Measurements from ENCODE around the gene TTC23.

Gene TTC23

GRCh38 chr15:99157456-99157855, 91.9 kb downstream of the TTC23 start:
- Histone ChIP-seq H3K36me3 (ENCODE audit: insufficient read depth, low read depth, low read length) (peaks cover 6% of the 10 kb centered on the region; the same call in 1 of the 2 replicates), H3K4me3 (ENCODE audit: low read length) (no peak overlapping the region), H3K4me1 (ENCODE audit: insufficient read depth, low read length) (peaks cover 12% of the 10 kb centered on the region), H3K27ac (ENCODE audit: low read length) (no peak overlapping the region), H3K27me3 (ENCODE audit: insufficient read depth, low read length) (no peaks in the 10 kb centered on the region), H3K9ac (ENCODE audit: low read depth, low read length) (no peak overlapping the region), H3K9me3 (ENCODE audit: insufficient read depth, low read depth, low read length) (no peaks in the 10 kb centered on the region)

GRCh38 chr15:99155961-99156443, 93.4 kb downstream of the TTC23 start:
- Histone ChIP-seq H3K9me3 (ENCODE audit: insufficient read depth, low read depth, low read length) (no peaks in the 10 kb centered on the region), H3K36me3 (ENCODE audit: insufficient read depth, low read depth, low read length) (no peaks in the 10 kb centered on the region), H3K27me3 (ENCODE audit: insufficient read depth, low read length) (no peaks in the 10 kb centered on the region), H3K27ac (ENCODE audit: low read length) (no peak overlapping the region), H3K9ac (ENCODE audit: low read depth, low read length) (no peak overlapping the region), H3K4me3 (ENCODE audit: low read length) (no peak overlapping the region), H3K4me1 (ENCODE audit: insufficient read depth, low read length) (peaks cover 12% of the 10 kb centered on the region)

GRCh38 chr15:99154271-99154670, 95.1 kb downstream of the TTC23 start:
- no peak overlapping the region for H3K27ac ChIP-seq (ENCODE audit: low read length)
- H3K27me3 ChIP-seq (ENCODE audit: insufficient read depth, low read length): no peaks in the 10 kb centered on the region
- H3K9ac ChIP-seq (ENCODE audit: low read depth, low read length): no peak overlapping the region
- no peaks in the 10 kb centered on the region for H3K36me3 ChIP-seq (ENCODE audit: insufficient read depth, low read depth, low read length)
- H3K9me3 ChIP-seq (ENCODE audit: insufficient read depth, low read depth, low read length): no peaks in the 10 kb centered on the region
- H3K4me1 ChIP-seq (ENCODE audit: insufficient read depth, low read length): peaks cover 12% of the 10 kb centered on the region
- H3K4me3 ChIP-seq (ENCODE audit: low read length): no peak overlapping the region

- Histone ChIP-seq H3K36me3 (ENCODE audit: insufficient read depth, low read depth, low read length) (no peaks in the 10 kb centered on the region), H3K27ac (ENCODE audit: low read length) (no peak overlapping the region)
Observed at GRCh38 chr15:99153026-99153535, 96.3 kb downstream of the TTC23 start.

GRCh38 chr15:99151156-99151555, 98.2 kb downstream of the TTC23 start:
- no peak overlapping the region for H3K9ac ChIP-seq (ENCODE audit: low read depth, low read length)
- no peak overlapping the region for H3K27ac ChIP-seq (ENCODE audit: low read length)
- H3K9me3 ChIP-seq (ENCODE audit: insufficient read depth, low read depth, low read length): no peaks in the 10 kb centered on the region
- no peaks in the 10 kb centered on the region for H3K27me3 ChIP-seq (ENCODE audit: insufficient read depth, low read length)
- no peak overlapping the region for H3K4me3 ChIP-seq (ENCODE audit: low read length)
- H3K36me3 ChIP-seq (ENCODE audit: insufficient read depth, low read depth, low read length): no peaks in the 10 kb centered on the region
- peaks cover 18% of the 10 kb centered on the region for H3K4me1 ChIP-seq (ENCODE audit: insufficient read depth, low read length)

More at GRCh38 chr15:99153026-99153535, 96.3 kb downstream of the TTC23 start:
- Histone ChIP-seq H3K4me1 (ENCODE audit: insufficient read depth, low read length) (peaks cover 18% of the 10 kb centered on the region), H3K9me3 (ENCODE audit: insufficient read depth, low read depth, low read length) (no peaks in the 10 kb centered on the region), H3K27me3 (ENCODE audit: insufficient read depth, low read length) (no peaks in the 10 kb centered on the region), H3K9ac (ENCODE audit: low read depth, low read length) (no peak overlapping the region), H3K4me3 (ENCODE audit: low read length) (no peak overlapping the region)

- H3K27ac ChIP-seq (ENCODE audit: low read length): no peak overlapping the region
- H3K36me3 ChIP-seq (ENCODE audit: insufficient read depth, low read depth, low read length): no peaks in the 10 kb centered on the region
- no peak overlapping the region for H3K9ac ChIP-seq (ENCODE audit: low read depth, low read length)
- no peaks in the 10 kb centered on the region for H3K27me3 ChIP-seq (ENCODE audit: insufficient read depth, low read length)
- H3K9me3 ChIP-seq (ENCODE audit: insufficient read depth, low read depth, low read length): no peaks in the 10 kb centered on the region
- peaks cover 13% of the 10 kb centered on the region for H3K4me1 ChIP-seq (ENCODE audit: insufficient read depth, low read length)
- no peak overlapping the region for H3K4me3 ChIP-seq (ENCODE audit: low read length)
Observed at GRCh38 chr15:99149366-99149765, 100.0 kb downstream of the TTC23 start.

- no peak overlapping the region for H3K4me3 ChIP-seq (ENCODE audit: low read length)
- no peaks in the 10 kb centered on the region for H3K36me3 ChIP-seq (ENCODE audit: insufficient read depth, low read depth, low read length)
- H3K9me3 ChIP-seq (ENCODE audit: insufficient read depth, low read depth, low read length): no peaks in the 10 kb centered on the region
- H3K9ac ChIP-seq (ENCODE audit: low read depth, low read length): no peak overlapping the region
- H3K27ac ChIP-seq (ENCODE audit: low read length): no peak overlapping the region
- H3K27me3 ChIP-seq (ENCODE audit: insufficient read depth, low read length): no peaks in the 10 kb centered on the region
- peaks cover 11% of the 10 kb centered on the region for H3K4me1 ChIP-seq (ENCODE audit: insufficient read depth, low read length)
Observed at GRCh38 chr15:99148851-99149276, 100.5 kb downstream of the TTC23 start.

GRCh38 chr15:99146661-99147060, 102.7 kb downstream of the TTC23 start:
- H3K27ac ChIP-seq (ENCODE audit: low read length): no peak overlapping the region
- no peaks in the 10 kb centered on the region for H3K9me3 ChIP-seq (ENCODE audit: insufficient read depth, low read depth, low read length)
- no peak overlapping the region for H3K9ac ChIP-seq (ENCODE audit: low read depth, low read length)
- no peak overlapping the region for H3K4me3 ChIP-seq (ENCODE audit: low read length)
- H3K27me3 ChIP-seq (ENCODE audit: insufficient read depth, low read length): no peaks in the 10 kb centered on the region
- H3K4me1 ChIP-seq (ENCODE audit: insufficient read depth, low read length): peaks cover 31% of the 10 kb centered on the region
- no peaks in the 10 kb centered on the region for H3K36me3 ChIP-seq (ENCODE audit: insufficient read depth, low read depth, low read length)

- H3K27me3 ChIP-seq (ENCODE audit: insufficient read depth, low read length): no peaks in the 10 kb centered on the region
- H3K4me3 ChIP-seq (ENCODE audit: low read length): no peak overlapping the region
- H3K9me3 ChIP-seq (ENCODE audit: insufficient read depth, low read depth, low read length): no peaks in the 10 kb centered on the region
- no peak overlapping the region for H3K9ac ChIP-seq (ENCODE audit: low read depth, low read length)
- no peak overlapping the region for H3K27ac ChIP-seq (ENCODE audit: low read length)
- peaks cover 31% of the 10 kb centered on the region for H3K4me1 ChIP-seq (ENCODE audit: insufficient read depth, low read length)
- H3K36me3 ChIP-seq (ENCODE audit: insufficient read depth, low read depth, low read length): no peaks in the 10 kb centered on the region
Observed at GRCh38 chr15:99145778-99146177, 103.6 kb downstream of the TTC23 start.

- peaks cover 31% of the 10 kb centered on the region for H3K4me1 ChIP-seq (ENCODE audit: insufficient read depth, low read length)
- H3K27ac ChIP-seq (ENCODE audit: low read length): no peak overlapping the region
- no peaks in the 10 kb centered on the region for H3K9me3 ChIP-seq (ENCODE audit: insufficient read depth, low read depth, low read length)
- no peak overlapping the region for H3K4me3 ChIP-seq (ENCODE audit: low read length)
- no peaks in the 10 kb centered on the region for H3K36me3 ChIP-seq (ENCODE audit: insufficient read depth, low read depth, low read length)
- H3K9ac ChIP-seq (ENCODE audit: low read depth, low read length): no peak overlapping the region
- H3K27me3 ChIP-seq (ENCODE audit: insufficient read depth, low read length): no peaks in the 10 kb centered on the region
Observed at GRCh38 chr15:99145005-99145404, 104.4 kb downstream of the TTC23 start.

GRCh38 chr15:99143655-99144610, 105.4 kb downstream of the TTC23 start:
- H3K27me3 ChIP-seq (ENCODE audit: insufficient read depth, low read length): no peaks in the 10 kb centered on the region
- no peak overlapping the region for H3K27ac ChIP-seq (ENCODE audit: low read length)
- peaks cover 36% of the 10 kb centered on the region for H3K4me1 ChIP-seq (ENCODE audit: insufficient read depth, low read length)
- no peaks in the 10 kb centered on the region for H3K9me3 ChIP-seq (ENCODE audit: insufficient read depth, low read depth, low read length)
- H3K36me3 ChIP-seq (ENCODE audit: insufficient read depth, low read depth, low read length): no peaks in the 10 kb centered on the region
- H3K4me3 ChIP-seq (ENCODE audit: low read length): peak overlapping the region; percentile 34; the same call in 1 of the 2 replicates
- H3K9ac ChIP-seq (ENCODE audit: low read depth, low read length): peak overlapping the region; percentile 31

GRCh38 chr15:99143242-99143641, 106.1 kb downstream of the TTC23 start:
- no peak overlapping the region for H3K27ac ChIP-seq (ENCODE audit: low read length)
- no peaks in the 10 kb centered on the region; the same call in 1 of the 2 replicates for H3K36me3 ChIP-seq (ENCODE audit: insufficient read depth, low read depth, low read length)
- peak overlapping the region; percentile 28; the same call in 1 of the 2 replicates for H3K9ac ChIP-seq (ENCODE audit: low read depth, low read length)
- H3K4me3 ChIP-seq (ENCODE audit: low read length): peak overlapping the region; percentile 34; the same call in 1 of the 2 replicates
- no peaks in the 10 kb centered on the region for H3K9me3 ChIP-seq (ENCODE audit: insufficient read depth, low read depth, low read length)
- no peaks in the 10 kb centered on the region for H3K27me3 ChIP-seq (ENCODE audit: insufficient read depth, low read length)
- peaks cover 31% of the 10 kb centered on the region for H3K4me1 ChIP-seq (ENCODE audit: insufficient read depth, low read length)

Measured in iPS-20b (cell line).